Mucosa of rectum (tissue), 2 donors: Measurements from ENCODE around the gene NRAP.

Experiments
- H3K27ac ChIP-seq, 2 donors: one replicate each; pipeline ENCODE4 v1.7.0; 2013; ENCODE audit warnings: inconsistent platforms in 2 of 2, low read depth in 2 of 2, low read length in 2 of 2
- H3K27me3 ChIP-seq, 2 donors: one replicate each; pipeline ENCODE4 v1.7.0; 2013; ENCODE audit warnings: low read length in 2 of 2; ENCODE audit not compliant: control insufficient read depth in 2 of 2, insufficient read depth in 2 of 2
- H3K36me3 ChIP-seq, 2 donors: one replicate each; pipeline ENCODE4 v1.7.0; 2013; ENCODE audit warnings: low read length in 2 of 2; ENCODE audit not compliant: control insufficient read depth in 2 of 2, insufficient read depth in 2 of 2
- H3K4me1 ChIP-seq, 2 donors: one replicate each; pipeline ENCODE4 v1.7.0; 2013; ENCODE audit warnings: low read length in 2 of 2, mild to moderate bottlenecking in 1 of 2; ENCODE audit not compliant: control insufficient read depth in 2 of 2, insufficient read depth in 2 of 2
- H3K4me3 ChIP-seq, 2 donors: one replicate each; pipeline ENCODE4 v1.7.0; 2013; ENCODE audit warnings: low read length in 2 of 2
- H3K9ac ChIP-seq, 2 donors: one replicate each; pipeline ENCODE4 v1.7.0; 2013; ENCODE audit warnings: low read length in 2 of 2, low read depth in 1 of 2, mild to moderate bottlenecking in 1 of 2
- H3K9me3 ChIP-seq, 2 donors: one replicate each; pipeline ENCODE4 v1.7.0; 2013; ENCODE audit warnings: low read length in 2 of 2; ENCODE audit not compliant: control insufficient read depth in 2 of 2
- donor health status: healthy.
- donor health status: Normal muscosa, but diverticular disease.

The NRAP gene

DNA sequence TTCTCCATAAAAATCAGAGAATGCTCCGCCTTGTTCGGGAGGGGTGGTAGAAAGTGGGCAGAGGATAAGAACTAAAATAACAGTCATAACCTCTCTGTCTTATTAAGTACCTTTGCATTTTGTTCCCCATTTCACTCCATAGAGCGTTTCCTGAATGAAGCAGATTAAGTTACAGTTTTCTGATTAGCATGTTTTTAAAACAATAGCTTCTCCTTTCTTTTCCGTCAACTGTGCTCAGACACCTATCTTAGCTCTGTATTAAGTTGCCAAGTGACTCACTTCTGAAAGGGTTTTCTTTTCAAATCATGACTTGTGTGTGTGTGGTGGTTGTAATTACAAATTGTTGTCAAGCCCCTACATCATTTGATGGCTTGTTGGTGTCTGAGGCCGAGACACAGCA, 109.6 kb downstream of the NRAP start:
- H3K4me1 ChIP-seq = no peaks in the 10 kb centered on the region

GRCh38 chr10:113553149-113553548, 110.7 kb downstream of the NRAP start:
- no peaks in the 10 kb centered on the region for H3K27me3 ChIP-seq
- H3K4me3 ChIP-seq = no peak overlapping the region
- H3K4me1 ChIP-seq = no peaks in the 10 kb centered on the region
- H3K27ac ChIP-seq = no peak overlapping the region
- H3K9me3 ChIP-seq = no peaks in the 10 kb centered on the region
- no peaks in the 10 kb centered on the region for H3K36me3 ChIP-seq
- no peak overlapping the region for H3K9ac ChIP-seq

More for the DNA sequence above, 109.6 kb downstream of the NRAP start:
- H3K36me3 ChIP-seq = no peaks in the 10 kb centered on the region
- H3K4me3 ChIP-seq = no peak overlapping the region
- H3K27ac ChIP-seq = no peak overlapping the region
- H3K9me3 ChIP-seq = no peaks in the 10 kb centered on the region
- H3K9ac ChIP-seq = no peak overlapping the region
- H3K27me3 ChIP-seq = no peaks in the 10 kb centered on the region

GRCh38 chr10:113552701-113553100, 111.1 kb downstream of the NRAP start, which contains the start of gene HABP2:
Gene HABP2 (plus strand): TSS chr10:113553053. CDS start chr10:113553122, 69 bp downstream.
- H3K27ac ChIP-seq = no peak within 1 kb of the TSS
- no peak within 1 kb of the TSS for H3K4me3 ChIP-seq
- no peaks in the 10 kb centered on the region for H3K9me3 ChIP-seq
- no peaks in the 10 kb centered on the region for H3K27me3 ChIP-seq
- H3K9ac ChIP-seq = no peak within 1 kb of the TSS
- H3K4me1 ChIP-seq = no peaks in the 10 kb centered on the region
- H3K36me3 ChIP-seq = no peaks in the 10 kb centered on the region

- no peak overlapping the region for H3K9ac ChIP-seq
- no peak overlapping the region for H3K4me3 ChIP-seq
- no peaks in the 10 kb centered on the region for H3K9me3 ChIP-seq
- no peak overlapping the region for H3K27ac ChIP-seq
- no peaks in the 10 kb centered on the region for H3K4me1 ChIP-seq
- H3K36me3 ChIP-seq = no peaks in the 10 kb centered on the region
- no peaks in the 10 kb centered on the region for H3K27me3 ChIP-seq
These were observed 111.8 kb downstream of the NRAP start for GRCh38 chr10:113552014-113552413.

DNA sequence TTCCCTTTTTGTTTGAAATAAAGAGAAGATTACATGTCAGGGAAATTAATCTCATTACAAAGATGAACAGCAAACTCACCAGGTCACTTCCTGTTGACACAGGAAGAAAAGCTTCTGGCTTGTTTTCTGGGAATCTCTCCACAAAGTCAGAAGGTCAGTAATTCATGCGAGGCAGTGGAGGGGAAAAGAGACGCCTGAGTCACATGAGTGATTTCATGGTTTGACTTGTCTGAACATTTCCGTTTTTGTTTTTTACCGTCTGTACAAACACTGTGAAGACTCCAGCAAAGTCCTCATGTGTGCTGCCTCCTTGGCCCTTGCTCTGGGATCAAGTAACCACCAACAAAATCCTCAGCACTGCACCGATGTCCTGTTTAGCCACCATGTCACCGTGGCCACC, 113.5 kb downstream of the NRAP start:
- no peak overlapping the region for H3K9ac ChIP-seq
- no peaks in the 10 kb centered on the region for H3K27me3 ChIP-seq
- no peak overlapping the region for H3K4me3 ChIP-seq
- no peaks in the 10 kb centered on the region for H3K4me1 ChIP-seq
- H3K27ac ChIP-seq = no peak overlapping the region
- H3K36me3 ChIP-seq = no peaks in the 10 kb centered on the region
- H3K9me3 ChIP-seq = no peaks in the 10 kb centered on the region

DNA sequence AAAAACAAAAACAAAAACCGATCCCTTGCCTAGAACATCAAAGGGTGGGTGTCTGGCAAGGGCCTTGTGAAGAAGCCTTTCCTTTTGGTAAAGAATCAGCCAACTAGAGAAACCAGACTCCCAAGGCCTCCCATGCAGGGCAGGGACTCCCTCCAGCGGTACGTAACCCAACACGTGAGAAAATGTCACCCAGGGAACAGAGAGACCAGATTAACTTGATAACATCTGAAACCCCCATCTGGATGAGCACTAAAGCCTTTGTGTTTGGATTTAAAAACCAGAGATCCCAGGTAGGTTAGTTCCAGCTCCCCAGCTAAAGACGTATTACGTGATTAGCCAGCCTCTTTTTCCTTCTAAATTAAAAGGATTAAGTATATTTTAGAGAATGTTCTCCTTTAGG, 114.0 kb downstream of the NRAP start:
- H3K36me3 ChIP-seq = no peaks in the 10 kb centered on the region
- no peak overlapping the region for H3K27ac ChIP-seq
- H3K4me3 ChIP-seq = no peak overlapping the region
- H3K27me3 ChIP-seq = no peaks in the 10 kb centered on the region
- H3K9ac ChIP-seq = no peak overlapping the region
- H3K4me1 ChIP-seq = no peaks in the 10 kb centered on the region
- H3K9me3 ChIP-seq = no peaks in the 10 kb centered on the region

DNA sequence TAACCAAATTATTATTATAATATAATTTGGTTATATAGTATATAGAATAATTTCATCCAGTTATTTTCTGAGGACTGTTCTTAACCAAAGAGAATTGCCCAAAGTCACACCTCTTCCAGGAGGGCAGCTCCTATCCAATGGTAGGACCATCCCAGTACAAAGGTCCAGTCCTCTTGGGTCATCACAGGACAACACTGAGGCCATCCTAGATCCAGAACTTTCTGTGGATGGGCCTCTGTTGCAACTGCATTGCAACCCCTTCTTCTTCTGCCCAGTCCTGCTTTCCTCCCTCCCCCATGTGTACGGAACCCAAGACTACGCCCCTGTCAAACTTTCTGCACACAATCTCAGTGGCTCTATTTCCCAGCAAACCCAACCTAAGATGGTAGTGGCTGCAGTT, 116.4 kb downstream of the NRAP start:
- Histone ChIP-seq H3K36me3 (no peaks in the 10 kb centered on the region), H3K4me3 (no peak overlapping the region), H3K4me1 (no peaks in the 10 kb centered on the region), H3K27me3 (no peaks in the 10 kb centered on the region), H3K9me3 (no peaks in the 10 kb centered on the region), H3K27ac (no peak overlapping the region), H3K9ac (no peak overlapping the region)

- Histone ChIP-seq H3K4me3 (no peak overlapping the region), H3K9me3 (no peaks in the 10 kb centered on the region), H3K4me1 (no peaks in the 10 kb centered on the region), H3K27ac (no peak overlapping the region), H3K36me3 (no peaks in the 10 kb centered on the region), H3K9ac (no peak overlapping the region), H3K27me3 (no peaks in the 10 kb centered on the region)
These were observed 119.4 kb downstream of the NRAP start for GRCh38 chr10:113544392-113544791.

GRCh38 chr10:113543107-113543955, 120.5 kb downstream of the NRAP start:
- H3K9ac ChIP-seq = no peak overlapping the region
- no peaks in the 10 kb centered on the region for H3K4me1 ChIP-seq
- H3K27ac ChIP-seq = no peak overlapping the region
- no peaks in the 10 kb centered on the region for H3K36me3 ChIP-seq
- no peak overlapping the region for H3K4me3 ChIP-seq
- no peaks in the 10 kb centered on the region for H3K9me3 ChIP-seq
- no peaks in the 10 kb centered on the region for H3K27me3 ChIP-seq

DNA sequence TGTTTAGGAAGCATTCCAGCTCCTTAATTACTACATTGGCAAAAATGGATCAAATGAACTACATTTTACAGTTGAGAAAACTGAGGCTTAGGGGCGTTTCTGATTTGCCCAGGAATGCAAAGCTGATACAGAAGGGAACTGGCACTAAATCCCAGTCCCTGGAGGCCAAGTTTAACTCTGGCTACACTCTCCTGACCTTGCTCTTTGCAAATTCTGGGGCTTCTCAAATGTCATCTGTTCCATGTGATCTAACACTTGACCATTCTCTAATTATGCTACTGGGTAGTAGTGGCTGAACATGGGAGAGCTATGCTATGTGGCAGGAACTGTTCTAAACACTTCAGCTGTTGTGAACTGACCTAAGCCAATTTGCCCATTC, 122.3 kb downstream of the NRAP start:
- Histone ChIP-seq H3K9ac (no peak overlapping the region), H3K4me1 (no peaks in the 10 kb centered on the region), H3K9me3 (no peaks in the 10 kb centered on the region), H3K27me3 (no peaks in the 10 kb centered on the region), H3K27ac (no peak overlapping the region), H3K4me3 (no peak overlapping the region), H3K36me3 (no peaks in the 10 kb centered on the region)
